Stimulated activated CD8-positive, alpha-beta memory T cell treated with anti-CD3 and anti-CD28 coated beads, Interleukin-4, amount 100 ng/mL, for 48 hours (primary cell): ENCODE measurements around the gene SPTLC1.
"Not testable (repeated sequence)": the region's sequence is repeated elsewhere in the genome, so short reads cannot be mapped to it uniquely, and the experiment has no call there.

Experiments
- DNase-seq: peaks from one replicate; pipeline ENCODE4 v3.0.0-alpha.2; 2020

SPTLC1 gene

GRCh38 chr9:92115071-92115858 is at the start of gene SPTLC1:
Gene SPTLC1, minus strand, starts transcription at chr9:92115413. Its CDS starts 43 bp downstream, at chr9:92115370.
- DNase-seq: peak; percentile 95

- DNase-seq: no peak
Observed at GRCh38 chr9:92164975-92165374, 49.8 kb upstream of the SPTLC1 start.

- DNase-seq: peak; percentile 3
Observed at GRCh38 chr9:92164490-92164889, 49.3 kb upstream of the SPTLC1 start.

- peak; percentile 4 for DNase-seq
Observed at GRCh38 chr9:92163276-92163675, 48.1 kb upstream of the SPTLC1 start.

GRCh38 chr9:92160786-92161185 is 45.6 kb upstream of the SPTLC1 start:
- peak; percentile 5 for DNase-seq

GRCh38 chr9:92159058-92159457 is 43.8 kb upstream of the SPTLC1 start:
- peak; percentile 3 for DNase-seq

GRCh38 chr9:92158097-92158601 is 42.9 kb upstream of the SPTLC1 start:
- DNase-seq: peak; percentile 3

- DNase-seq: peak; percentile 6
Observed at GRCh38 chr9:92155736-92156135, 40.5 kb upstream of the SPTLC1 start.

- DNase-seq: peak; percentile 9
Observed at GRCh38 chr9:92155221-92155620, 40.0 kb upstream of the SPTLC1 start.

- DNase-seq: peak; percentile 7
Observed at GRCh38 chr9:92153466-92154415, 38.5 kb upstream of the SPTLC1 start.

- no peak for DNase-seq
Observed at GRCh38 chr9:92151691-92152393, 36.6 kb upstream of the SPTLC1 start.

- not testable (repeated sequence) for DNase-seq
Observed at GRCh38 chr9:92150501-92151470, 35.6 kb upstream of the SPTLC1 start.

- no peak for DNase-seq
Observed at GRCh38 chr9:92147852-92148180, 32.6 kb upstream of the SPTLC1 start.

- DNase-seq: no peak
Observed at GRCh38 chr9:92147030-92147851, 32.0 kb upstream of the SPTLC1 start.

GRCh38 chr9:92146610-92147009 is 31.4 kb upstream of the SPTLC1 start:
- DNase-seq: no peak

GRCh38 chr9:92145784-92146183 is 30.6 kb upstream of the SPTLC1 start:
- not testable (repeated sequence) for DNase-seq

- DNase-seq: no peak
Observed at GRCh38 chr9:92142329-92142728, 27.1 kb upstream of the SPTLC1 start.

GRCh38 chr9:92141144-92142129 is 26.2 kb upstream of the SPTLC1 start:
- DNase-seq: no peak

GRCh38 chr9:92140754-92141143 is 25.5 kb upstream of the SPTLC1 start:
- DNase-seq: no peak
